CD4-positive, alpha-beta T cell treated with Interleukin-17A for 1 hour (primary cell): ENCODE measurements around the gene MEGF11.

Source experiments
- DNase-seq: peaks from one replicate; pipeline ENCODE4 v3.0.0-alpha.2; 2020

The MEGF11 gene

GRCh38 chr15:66238318-66238717 lies 15.2 kb downstream of the MEGF11 start:
- no peak for DNase-seq

- DNase-seq, result no peak
Measured at GRCh38 chr15:66237513-66238235, 15.9 kb downstream of the MEGF11 start.

- no peak for DNase-seq
Measured at GRCh38 chr15:66236806-66237375, 16.7 kb downstream of the MEGF11 start.

GRCh38 chr15:66235866-66236265 lies 17.7 kb downstream of the MEGF11 start:
- DNase-seq, result no peak

GRCh38 chr15:66234798-66235197 lies 18.8 kb downstream of the MEGF11 start:
- no peak for DNase-seq

GRCh38 chr15:66233487-66234415 lies 19.8 kb downstream of the MEGF11 start:
- peak; percentile 14 for DNase-seq

GRCh38 chr15:66232267-66232625 lies 21.3 kb downstream of the MEGF11 start:
- no peak for DNase-seq

GRCh38 chr15:66231394-66232266 lies 21.9 kb downstream of the MEGF11 start:
- no peak for DNase-seq

- DNase-seq, result no peak
Measured at GRCh38 chr15:66229790-66230465, 23.6 kb downstream of the MEGF11 start.

- DNase-seq, result no peak
Measured at GRCh38 chr15:66228807-66229735, 24.5 kb downstream of the MEGF11 start.

GRCh38 chr15:66226736-66227135 lies 26.8 kb downstream of the MEGF11 start:
- DNase-seq, result no peak

- DNase-seq, result no peak
Measured at GRCh38 chr15:66225656-66226274, 27.8 kb downstream of the MEGF11 start.

- no peak for DNase-seq
Measured at GRCh38 chr15:66224946-66225345, 28.6 kb downstream of the MEGF11 start.

GRCh38 chr15:66222273-66223198 lies 31.0 kb downstream of the MEGF11 start:
- DNase-seq, result no peak

GRCh38 chr15:66221126-66221525 lies 32.4 kb downstream of the MEGF11 start:
- no peak for DNase-seq

- no peak for DNase-seq
Measured at GRCh38 chr15:66220601-66221000, 32.9 kb downstream of the MEGF11 start.

GRCh38 chr15:66219339-66219738 lies 34.2 kb downstream of the MEGF11 start:
- no peak for DNase-seq

GRCh38 chr15:66216806-66217205 lies 36.7 kb downstream of the MEGF11 start:
- DNase-seq, result no peak

- DNase-seq, result no peak
Measured at GRCh38 chr15:66215811-66216210, 37.7 kb downstream of the MEGF11 start.
